GM13976 (cell line): ENCODE data around the gene MACROD1.
"Not testable (repeated sequence)": the region's sequence is repeated elsewhere in the genome, so short reads cannot be mapped to it uniquely, and the experiment has no call there.

Source experiments
- DNase-seq: peaks from one replicate; pipeline ENCODE4 v3.0.0; 2012; ENCODE audit warnings: low spot score
- CTCF ChIP-seq: IDR thresholded peaks from 2 replicates; pipeline ENCODE4 v1.5.1; 2012; ENCODE audit warnings: borderline replicate concordance, mild to moderate bottlenecking; ENCODE audit not compliant: insufficient read depth; ENCODE audit errors: extremely low read depth, missing control alignments, control extremely low read depth
- in situ Hi-C: fragments of 300-500 bp; cut with MboI; formaldehyde crosslinking; loops from one replicate; pipeline ENCODE4 v1.12.0; 2022; ENCODE audit warnings: low sequenced_read_pairs, mixed read lengths, inconsistent platforms; ENCODE audit not compliant: unreplicated experiment

MACROD1 gene

GRCh38 chr11:63974259-63975143 is 191.4 kb downstream of the MACROD1 start, which contains the start of gene COX8A:
Gene COX8A, plus strand, starts transcription at chr11:63974620. Its CDS starts 61 bp downstream, at chr11:63974681.
- TF ChIP-seq CTCF: peak; percentile 2
- in situ Hi-C loops: loop anchor here (25.0 kb wide), 1 partner anchor 313 kb away; the partner anchor contains the start of genes BAD, GPR137 and KCNK4
- DNase-seq: peak; percentile 98

DNA sequence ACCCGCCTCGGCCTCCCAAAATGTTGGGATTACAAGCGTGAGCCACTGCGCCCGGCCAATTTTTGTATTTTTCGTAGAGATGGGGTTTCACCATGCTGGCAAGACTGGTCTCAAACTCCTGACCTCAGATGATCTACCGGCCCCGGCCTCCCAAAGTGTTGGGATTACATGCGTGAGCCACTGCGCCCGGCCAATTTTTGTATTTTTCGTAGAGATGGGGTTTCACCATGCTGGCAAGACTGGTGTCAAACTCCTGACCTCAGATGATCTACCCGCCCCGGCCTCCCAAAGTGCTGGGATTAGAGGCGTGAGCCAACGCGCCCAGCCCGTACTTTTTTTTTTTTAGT is 192.0 kb downstream of the MACROD1 start:
- in situ Hi-C loops, DNase-seq: not testable (repeated sequence)

DNA sequence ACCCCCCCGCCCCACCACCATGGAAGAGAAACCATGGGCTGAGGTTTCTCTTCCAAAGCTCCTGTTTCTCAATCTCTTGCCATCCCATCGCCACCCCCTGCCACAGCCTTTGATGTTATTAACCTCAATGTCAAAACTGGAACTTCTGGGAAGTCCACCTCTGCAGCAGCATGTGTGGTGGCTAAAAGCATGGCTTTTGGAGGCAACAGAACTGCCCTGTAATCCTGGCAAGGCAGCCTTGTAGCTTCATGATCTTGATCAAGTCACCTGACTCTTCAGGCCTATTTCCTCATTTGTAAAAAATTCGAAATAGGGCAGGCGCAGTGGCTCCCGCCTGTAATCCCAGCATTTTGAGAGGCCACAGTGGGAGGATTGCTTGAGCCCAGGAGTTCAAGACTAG is 195.0 kb downstream of the MACROD1 start:
- DNase-seq: no peak
- no peak for TF ChIP-seq CTCF
- in situ Hi-C loops: no loop called here

GRCh38 chr11:63969461-63969860 is 196.5 kb downstream of the MACROD1 start:
- TF ChIP-seq CTCF: no peak
- in situ Hi-C loops: no loop called here
- no peak for DNase-seq

GRCh38 chr11:63966444-63966843 is 199.5 kb downstream of the MACROD1 start:
- TF ChIP-seq CTCF: no peak
- DNase-seq: no peak
- in situ Hi-C loops: no loop called here

GRCh38 chr11:63963895-63964294 is 202.0 kb downstream of the MACROD1 start:
- in situ Hi-C loops: not testable (repeated sequence)

GRCh38 chr11:63961608-63962412 is 204.1 kb downstream of the MACROD1 start:
- DNase-seq: peak; percentile 47
- no peak for TF ChIP-seq CTCF
- in situ Hi-C loops: no loop called here

More at GRCh38 chr11:63963895-63964294, 202.0 kb downstream of the MACROD1 start:
- DNase-seq: not testable (repeated sequence)
